ENCODE results near the gene VPS8. TPM values are rescaled to one million over a fixed set of nuclear protein-coding genes. Genes with fewer than 3 reads are reported as not detected.

The VPS8 gene
- total and polyA plus RNA-seq, 2 donors (not counting 1 experiment from before 2014, with no cell fraction given): 24.9 to 99.4 TPM

DNA sequence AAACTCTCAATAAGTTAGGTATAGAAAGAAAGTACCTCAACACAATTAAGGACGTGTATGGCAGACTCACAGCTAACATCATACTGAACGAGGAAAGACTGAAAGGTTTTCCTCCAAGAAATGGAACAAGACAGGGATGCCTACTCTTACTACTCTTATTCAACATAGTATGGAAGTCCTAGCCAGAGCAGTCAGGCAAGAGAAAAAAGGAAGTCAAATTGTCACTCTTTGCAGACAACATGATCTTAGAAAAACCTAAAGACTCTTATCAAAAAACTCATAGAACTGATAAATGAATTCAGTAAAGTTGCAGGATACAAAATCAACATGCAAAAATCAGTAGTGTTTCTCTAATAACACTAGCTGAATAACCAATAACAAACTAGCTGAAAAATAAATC lies 244.9 kb downstream of the VPS8 start:
- H3K9me3 ChIP-seq (ENCODE audit: control insufficient read depth, insufficient read depth, low read depth, low read length): no peaks in the 10 kb centered on the region
- no peaks in the 10 kb centered on the region for H4K20me1 ChIP-seq (ENCODE audit: control insufficient read depth, extremely low read depth, insufficient read depth, low read length)
- no peak overlapping the region for H3K4me3 ChIP-seq (replicated peaks in 1 of 4; ENCODE audit: control extremely low read depth in 1 of 4, insufficient read depth in 1 of 4, low read depth in 3 of 4, low read length in 4 of 4)
- H2AFZ ChIP-seq (ENCODE audit: low read length): no peak overlapping the region
- no peak for TF ChIP-seq EZH2 (IDR thresholded peaks at IDR 0.05; ENCODE audit: low read length, missing control alignments)
- TF ChIP-seq, protein P1, sequence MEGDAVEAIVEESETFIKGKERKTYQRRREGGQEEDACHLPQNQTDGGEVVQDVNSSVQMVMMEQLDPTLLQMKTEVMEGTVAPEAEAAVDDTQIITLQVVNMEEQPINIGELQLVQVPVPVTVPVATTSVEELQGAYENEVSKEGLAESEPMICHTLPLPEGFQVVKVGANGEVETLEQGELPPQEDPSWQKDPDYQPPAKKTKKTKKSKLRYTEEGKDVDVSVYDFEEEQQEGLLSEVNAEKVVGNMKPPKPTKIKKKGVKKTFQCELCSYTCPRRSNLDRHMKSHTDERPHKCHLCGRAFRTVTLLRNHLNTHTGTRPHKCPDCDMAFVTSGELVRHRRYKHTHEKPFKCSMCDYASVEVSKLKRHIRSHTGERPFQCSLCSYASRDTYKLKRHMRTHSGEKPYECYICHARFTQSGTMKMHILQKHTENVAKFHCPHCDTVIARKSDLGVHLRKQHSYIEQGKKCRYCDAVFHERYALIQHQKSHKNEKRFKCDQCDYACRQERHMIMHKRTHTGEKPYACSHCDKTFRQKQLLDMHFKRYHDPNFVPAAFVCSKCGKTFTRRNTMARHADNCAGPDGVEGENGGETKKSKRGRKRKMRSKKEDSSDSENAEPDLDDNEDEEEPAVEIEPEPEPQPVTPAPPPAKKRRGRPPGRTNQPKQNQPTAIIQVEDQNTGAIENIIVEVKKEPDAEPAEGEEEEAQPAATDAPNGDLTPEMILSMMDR (conservative IDR thresholded peaks at IDR 0.05 in 1 of 2, IDR thresholded peaks at IDR 0.05 in 1 of 2; ENCODE audit: low read depth in 1 of 2, low read length in 2 of 2): no peak
- no peaks in the 10 kb centered on the region for H3K79me2 ChIP-seq (ENCODE audit: control insufficient read depth, insufficient read depth, low read length)
- no peaks in the 10 kb centered on the region for H3K4me1 ChIP-seq (ENCODE audit: control insufficient read depth, extremely low read depth, insufficient read depth, low read length)
- no peak overlapping the region for H3K4me2 ChIP-seq (ENCODE audit: extremely low read depth, insufficient read depth, low read length)
- DNase-seq (ENCODE audit: low read depth in 2 of 2): no peak
- no peak overlapping the region for H3K9ac ChIP-seq (ENCODE audit: insufficient read depth, low read length)
- H3K36me3 ChIP-seq (ENCODE audit: control insufficient read depth, insufficient read depth, low read length): peaks cover 2% of the 10 kb centered on the region
- H3K27me3 ChIP-seq (ENCODE audit: control insufficient read depth, insufficient read depth, low read length): no peaks in the 10 kb centered on the region
- H3K27ac ChIP-seq (ENCODE audit: insufficient read depth, low read length): no peak overlapping the region

DNA sequence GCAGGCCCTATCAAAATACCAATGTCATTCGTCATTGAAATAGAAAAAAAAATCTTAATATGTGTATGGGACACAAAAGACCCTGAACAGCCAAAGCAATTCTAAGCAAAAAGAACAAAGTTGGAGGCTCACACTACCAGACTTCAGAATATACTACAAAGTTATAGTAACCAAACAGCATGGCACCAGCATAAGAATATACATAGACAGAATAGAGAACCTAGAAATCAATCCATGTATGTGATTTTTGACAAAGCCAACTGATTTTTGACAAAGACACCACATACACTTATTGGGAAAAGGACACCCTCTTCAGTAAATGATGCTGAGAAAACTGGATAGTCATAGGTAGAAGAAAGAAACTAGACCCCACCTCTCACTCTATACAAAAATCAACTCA lies 245.9 kb downstream of the VPS8 start:
- H3K9ac ChIP-seq (ENCODE audit: insufficient read depth, low read length): no peak overlapping the region
- no peak overlapping the region for H2AFZ ChIP-seq (ENCODE audit: low read length)
- no peak for TF ChIP-seq EZH2 (IDR thresholded peaks at IDR 0.05; ENCODE audit: low read length, missing control alignments)
- TF ChIP-seq, protein P1 (conservative IDR thresholded peaks at IDR 0.05 in 1 of 2, IDR thresholded peaks at IDR 0.05 in 1 of 2; ENCODE audit: low read depth in 1 of 2, low read length in 2 of 2): no peak
- H3K4me1 ChIP-seq (ENCODE audit: control insufficient read depth, extremely low read depth, insufficient read depth, low read length): no peaks in the 10 kb centered on the region
- no peak overlapping the region for H3K27ac ChIP-seq (ENCODE audit: insufficient read depth, low read length)
- no peaks in the 10 kb centered on the region for H4K20me1 ChIP-seq (ENCODE audit: control insufficient read depth, extremely low read depth, insufficient read depth, low read length)
- DNase-seq (ENCODE audit: low read depth in 2 of 2): no peak
- no peak overlapping the region for H3K4me2 ChIP-seq (ENCODE audit: extremely low read depth, insufficient read depth, low read length)
- no peaks in the 10 kb centered on the region for H3K36me3 ChIP-seq (ENCODE audit: control insufficient read depth, insufficient read depth, low read length)
- no peaks in the 10 kb centered on the region for H3K79me2 ChIP-seq (ENCODE audit: control insufficient read depth, insufficient read depth, low read length)
- no peaks in the 10 kb centered on the region for H3K9me3 ChIP-seq (ENCODE audit: control insufficient read depth, insufficient read depth, low read depth, low read length)
- no peak overlapping the region for H3K4me3 ChIP-seq (replicated peaks in 1 of 4; ENCODE audit: control extremely low read depth in 1 of 4, insufficient read depth in 1 of 4, low read depth in 3 of 4, low read length in 4 of 4)
- H3K27me3 ChIP-seq (ENCODE audit: control insufficient read depth, insufficient read depth, low read length): no peaks in the 10 kb centered on the region

DNA sequence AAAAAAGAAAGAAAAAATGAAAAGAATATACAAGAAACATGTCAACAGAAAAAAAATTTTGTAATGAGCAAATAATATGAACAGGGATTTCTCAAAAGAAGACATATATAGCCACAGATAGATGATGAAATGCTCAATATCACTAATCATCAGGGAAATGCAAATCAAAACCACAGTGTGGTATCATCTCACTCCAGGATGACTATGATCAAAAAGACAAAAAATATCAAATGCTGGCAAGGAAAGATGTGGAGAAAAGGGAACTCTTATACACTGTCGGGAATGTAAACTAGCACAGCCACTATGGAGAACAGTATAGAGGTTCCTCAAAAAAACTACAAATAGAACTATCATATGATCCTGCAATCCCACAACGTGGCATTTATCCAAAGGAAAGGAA lies 246.8 kb downstream of the VPS8 start:
- no peaks in the 10 kb centered on the region for H3K79me2 ChIP-seq (ENCODE audit: control insufficient read depth, insufficient read depth, low read length)
- no peak overlapping the region for H2AFZ ChIP-seq (ENCODE audit: low read length)
- no peak overlapping the region for H3K9ac ChIP-seq (ENCODE audit: insufficient read depth, low read length)
- H3K4me3 ChIP-seq (replicated peaks in 1 of 4; ENCODE audit: control extremely low read depth in 1 of 4, insufficient read depth in 1 of 4, low read depth in 3 of 4, low read length in 4 of 4): no peak overlapping the region
- TF ChIP-seq, protein P1 (conservative IDR thresholded peaks at IDR 0.05 in 1 of 2, IDR thresholded peaks at IDR 0.05 in 1 of 2; ENCODE audit: low read depth in 1 of 2, low read length in 2 of 2): no peak
- no peak for TF ChIP-seq EZH2 (IDR thresholded peaks at IDR 0.05; ENCODE audit: low read length, missing control alignments)
- no peaks in the 10 kb centered on the region for H4K20me1 ChIP-seq (ENCODE audit: control insufficient read depth, extremely low read depth, insufficient read depth, low read length)
- no peak overlapping the region for H3K27ac ChIP-seq (ENCODE audit: insufficient read depth, low read length)
- no peaks in the 10 kb centered on the region for H3K4me1 ChIP-seq (ENCODE audit: control insufficient read depth, extremely low read depth, insufficient read depth, low read length)
- no peaks in the 10 kb centered on the region for H3K27me3 ChIP-seq (ENCODE audit: control insufficient read depth, insufficient read depth, low read length)
- no peaks in the 10 kb centered on the region for H3K9me3 ChIP-seq (ENCODE audit: control insufficient read depth, insufficient read depth, low read depth, low read length)
- H3K36me3 ChIP-seq (ENCODE audit: control insufficient read depth, insufficient read depth, low read length): no peaks in the 10 kb centered on the region
- DNase-seq (ENCODE audit: low read depth in 2 of 2): no peak
- no peak overlapping the region for H3K4me2 ChIP-seq (ENCODE audit: extremely low read depth, insufficient read depth, low read length)
